SIG-M5 treated with dmso at 0.1 percent for 504 hours (cell line): ENCODE data around the gene STPG3.
A peak's percentile ranks its signal among the peaks of the same experiment; 100 is the strongest.

Experiments used
- DNase-seq: peaks from one replicate; lab custom pipeline; 2025; ENCODE audit not compliant: unreplicated experiment; lab: John Stamatoyannopoulos, UW

Gene STPG3

DNA sequence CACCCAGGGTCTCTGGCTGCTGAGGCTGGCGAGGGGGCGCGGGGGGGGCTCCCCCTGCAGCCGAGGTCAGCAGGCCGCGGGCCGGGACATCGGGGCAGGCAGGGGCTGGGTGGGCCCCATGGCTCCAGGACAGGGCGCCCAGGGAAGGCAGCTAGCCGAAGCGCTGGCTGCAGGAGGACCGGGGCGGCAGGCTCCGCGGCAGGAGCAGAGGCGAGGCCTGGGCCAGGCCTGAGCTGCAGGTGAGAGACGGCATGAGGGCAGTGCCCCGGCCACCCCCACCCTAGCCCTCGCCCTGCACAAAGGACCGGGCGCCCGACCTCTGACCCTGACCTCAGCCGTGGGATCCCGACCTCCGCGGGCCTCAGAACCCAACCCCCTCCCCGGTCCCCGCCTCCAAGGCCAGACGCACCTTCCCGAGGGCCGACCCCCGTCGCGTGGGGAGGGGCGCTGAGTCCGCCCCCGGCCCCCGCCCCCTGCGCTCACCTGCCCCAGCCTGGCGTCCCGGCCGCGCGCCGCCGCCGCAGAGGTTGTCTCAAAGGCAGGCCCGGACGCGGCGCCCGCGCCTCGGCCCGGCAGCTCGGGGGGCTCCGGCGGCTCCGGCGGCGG is 29.5 kb upstream of the STPG3 start:
- DNase-seq, result no peak

DNA sequence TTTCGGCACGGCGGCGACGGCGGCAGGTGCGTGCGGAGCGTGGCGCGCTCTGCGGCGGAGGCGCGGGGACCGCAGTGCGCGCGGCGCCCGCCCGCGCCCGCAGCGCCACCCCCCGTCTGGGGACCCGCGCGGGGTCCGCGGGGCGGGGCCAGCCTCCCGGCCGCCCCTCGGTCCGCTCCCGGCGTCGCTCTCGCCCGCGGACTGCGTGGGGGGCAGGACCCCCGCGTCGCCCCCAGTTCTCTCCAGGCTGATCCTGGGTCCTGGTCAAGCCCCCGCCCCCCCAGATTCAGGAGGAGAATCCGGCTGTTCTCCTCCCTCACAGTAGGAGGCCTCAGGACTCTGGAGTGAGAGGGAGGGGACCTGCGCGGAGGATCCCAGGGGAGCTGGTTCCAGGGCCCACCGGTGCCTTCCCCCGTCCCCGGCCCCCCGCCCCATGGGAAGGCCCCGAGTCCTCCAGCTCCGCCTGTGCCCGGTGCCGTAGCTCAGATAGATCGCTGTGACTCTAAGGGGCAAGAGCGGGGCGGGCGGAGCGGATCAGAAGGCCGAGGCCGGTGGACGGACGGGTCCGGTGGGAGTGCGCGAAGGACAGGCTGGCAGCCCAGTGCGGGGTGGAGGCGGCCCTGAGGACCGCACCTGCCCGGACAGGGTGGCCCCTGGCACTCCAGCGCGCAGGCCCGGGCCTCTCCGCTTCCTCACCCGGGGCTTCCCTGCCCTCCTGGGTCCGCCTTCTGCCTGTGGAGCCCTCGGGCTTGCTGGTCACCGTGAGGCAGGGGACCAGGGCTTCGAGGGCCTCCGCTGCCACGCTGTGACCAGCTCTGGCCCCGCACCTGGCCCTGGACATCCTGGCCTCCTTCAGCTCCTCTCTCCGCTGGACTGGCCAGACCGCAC is 28.7 kb upstream of the STPG3 start, which contains the start of gene RNF208:
Gene RNF208, minus strand, starts transcription at position 51 of the 888 bp plus-strand sequence. CDS start 1,028 bp downstream, outside the sequence.
- DNase-seq, result no peak

- DNase-seq, result peak; percentile 95
Measured at GRCh38 chr9:137223078-137223970, 27.8 kb upstream of the STPG3 start.

GRCh38 chr9:137224830-137225694 is 26.0 kb upstream of the STPG3 start, which contains the start of gene CYSRT1:
TSS of gene CYSRT1 (plus strand) at chr9:137225174. CDS start at chr9:137225622, 448 bp downstream.
- DNase-seq, result no peak

DNA sequence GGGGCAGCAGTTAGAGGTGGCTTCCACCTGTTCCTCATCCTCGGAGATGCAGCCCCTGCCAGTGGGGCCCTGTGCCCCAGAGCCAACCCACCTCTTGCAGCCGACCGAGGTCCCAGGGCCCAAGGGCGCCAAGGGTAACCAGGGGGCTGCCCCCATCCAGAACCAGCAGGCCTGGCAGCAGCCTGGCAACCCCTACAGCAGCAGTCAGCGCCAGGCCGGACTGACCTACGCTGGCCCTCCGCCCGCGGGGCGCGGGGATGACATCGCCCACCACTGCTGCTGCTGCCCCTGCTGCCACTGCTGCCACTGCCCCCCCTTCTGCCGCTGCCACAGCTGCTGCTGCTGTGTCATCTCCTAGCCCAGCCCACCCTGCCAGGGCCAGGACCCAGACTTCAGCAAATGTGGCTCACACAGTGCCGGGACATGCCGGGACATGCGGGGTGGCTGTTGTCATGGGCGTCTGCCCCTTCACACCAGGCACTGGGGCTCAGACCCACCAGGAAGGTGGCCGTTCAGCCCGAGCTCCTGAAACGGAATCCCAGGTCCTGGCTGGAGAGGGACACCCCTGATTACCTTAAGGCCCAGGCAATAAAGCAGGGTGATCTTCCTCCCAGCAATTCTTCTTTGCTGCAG is 25.3 kb upstream of the STPG3 start:
- DNase-seq, result no peak

- DNase-seq, result peak; percentile 38
Measured at GRCh38 chr9:137226338-137227053, 24.6 kb upstream of the STPG3 start.

DNA sequence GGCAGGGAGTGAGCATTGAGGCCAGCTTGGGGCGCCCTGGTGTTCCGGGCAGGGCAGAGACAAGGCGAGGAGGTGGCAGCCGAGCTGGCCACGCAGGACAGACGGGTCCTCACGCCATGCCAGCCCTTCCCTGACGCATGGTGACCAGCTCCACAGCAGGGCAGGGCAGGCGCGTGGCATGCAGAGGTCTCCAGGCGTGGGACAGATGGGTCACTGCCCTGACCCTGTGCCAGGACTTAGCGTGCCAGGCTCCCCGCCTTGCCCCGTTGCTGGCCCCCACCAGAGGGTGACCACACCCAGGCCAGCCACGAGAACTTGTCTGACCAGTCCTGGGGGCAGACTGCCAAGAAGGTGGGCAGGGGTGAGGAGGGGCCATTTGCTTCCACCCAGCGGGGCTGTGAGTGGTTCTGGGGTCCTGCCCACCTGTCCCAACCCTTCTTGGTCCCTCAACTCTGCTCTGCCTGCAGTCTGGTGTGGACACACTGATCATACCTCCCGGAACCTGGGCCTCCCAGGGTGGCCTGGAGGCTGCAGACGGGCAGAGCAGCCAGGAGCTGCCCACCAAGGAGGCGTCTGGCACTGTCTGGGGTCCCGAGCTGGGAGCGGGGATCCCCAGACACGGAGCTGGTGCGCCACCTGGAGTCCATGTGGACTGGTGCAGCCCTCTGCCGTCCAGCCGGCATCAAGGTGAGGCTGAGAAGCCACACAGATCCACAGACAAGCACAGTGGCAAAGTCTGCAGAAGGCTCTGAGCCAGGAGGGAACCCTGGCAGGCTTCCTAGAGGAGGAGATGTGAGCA is 23.8 kb upstream of the STPG3 start, which contains the start of gene RNF224:
Gene RNF224, plus strand, starts transcription at position 449 of the 799 bp plus-strand sequence. CDS start 834 bp downstream, outside the sequence.
- peak; percentile 71 for DNase-seq

DNA sequence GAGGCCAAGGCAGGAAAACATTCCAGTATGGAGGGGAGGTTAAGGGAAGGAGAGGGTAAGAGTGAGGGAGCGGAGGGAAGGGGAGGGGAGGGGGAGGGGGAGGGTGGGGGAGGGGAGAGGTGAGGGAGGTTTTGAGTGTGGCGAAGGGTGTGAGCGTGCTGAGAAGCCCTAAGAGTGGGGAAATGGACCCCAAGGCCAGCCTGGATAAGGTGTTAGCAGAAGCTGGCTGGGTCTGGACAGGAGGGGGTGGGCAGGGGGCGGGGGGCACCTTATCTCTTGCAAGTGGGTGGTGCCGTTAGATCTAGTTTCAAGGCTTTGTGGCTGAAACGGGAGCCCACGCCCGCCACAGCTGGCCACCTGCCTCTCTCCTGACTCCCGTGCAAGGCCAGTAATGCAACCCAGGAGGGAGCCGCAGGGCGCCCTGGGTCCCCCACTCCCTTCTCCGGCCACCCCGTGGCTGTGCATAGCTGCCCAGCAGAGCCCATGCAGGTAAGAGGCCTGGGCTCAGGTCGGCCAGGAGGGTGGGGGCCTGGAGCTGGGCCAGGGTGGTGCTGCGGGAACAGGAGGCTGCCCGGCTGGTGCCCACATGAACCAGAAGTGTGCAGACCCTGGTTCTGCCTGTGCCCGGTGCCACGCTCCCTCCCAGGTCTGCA is 23.1 kb upstream of the STPG3 start:
- DNase-seq, result no peak

GRCh38 chr9:137228506-137228967 is 22.5 kb upstream of the STPG3 start:
- no peak for DNase-seq

DNA sequence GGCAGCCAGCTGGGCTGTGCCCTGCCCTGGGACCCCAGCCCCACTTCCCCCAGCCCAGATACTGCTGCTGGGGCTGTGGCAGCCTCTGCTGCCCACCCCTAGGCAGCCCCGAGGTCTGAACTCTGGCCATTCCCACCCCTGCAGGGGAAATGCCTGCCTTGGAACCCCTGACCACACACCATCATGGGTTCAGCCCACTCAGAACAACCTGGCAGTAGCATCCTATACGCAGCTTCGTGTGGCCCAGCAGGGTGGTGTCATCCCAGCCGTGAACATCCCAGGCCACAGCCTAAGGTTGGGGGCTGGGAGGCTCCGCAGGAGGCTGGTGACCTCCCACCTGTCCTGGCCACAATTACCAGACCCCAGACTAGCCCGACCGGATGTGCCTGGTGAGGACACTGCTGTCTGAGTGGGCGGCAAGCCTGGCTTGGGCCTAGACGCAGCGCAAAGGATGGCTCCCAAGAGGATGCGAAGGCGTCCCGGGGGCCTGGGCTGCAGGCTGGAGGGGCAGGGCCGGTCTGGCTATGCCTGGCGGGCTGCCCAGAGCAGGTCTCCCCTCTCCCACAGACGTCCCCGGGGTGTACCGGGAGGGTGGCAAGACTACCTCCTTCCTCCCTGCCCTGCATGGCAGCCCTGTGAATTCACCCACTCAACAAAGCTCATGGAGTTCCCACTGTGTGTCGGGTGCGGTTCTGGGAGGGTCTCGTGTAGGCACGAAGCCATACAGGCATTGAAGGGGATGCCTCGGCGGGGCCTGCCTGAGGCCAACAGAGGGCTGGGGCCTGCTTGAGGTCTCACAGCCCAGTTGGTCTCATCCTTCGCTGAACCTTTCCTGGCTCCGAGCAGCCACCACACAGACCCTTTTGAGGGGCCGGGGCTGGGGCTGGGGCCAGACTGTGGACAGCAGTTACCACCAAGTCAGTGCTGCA is 21.9 kb upstream of the STPG3 start:
- no peak for DNase-seq

DNA sequence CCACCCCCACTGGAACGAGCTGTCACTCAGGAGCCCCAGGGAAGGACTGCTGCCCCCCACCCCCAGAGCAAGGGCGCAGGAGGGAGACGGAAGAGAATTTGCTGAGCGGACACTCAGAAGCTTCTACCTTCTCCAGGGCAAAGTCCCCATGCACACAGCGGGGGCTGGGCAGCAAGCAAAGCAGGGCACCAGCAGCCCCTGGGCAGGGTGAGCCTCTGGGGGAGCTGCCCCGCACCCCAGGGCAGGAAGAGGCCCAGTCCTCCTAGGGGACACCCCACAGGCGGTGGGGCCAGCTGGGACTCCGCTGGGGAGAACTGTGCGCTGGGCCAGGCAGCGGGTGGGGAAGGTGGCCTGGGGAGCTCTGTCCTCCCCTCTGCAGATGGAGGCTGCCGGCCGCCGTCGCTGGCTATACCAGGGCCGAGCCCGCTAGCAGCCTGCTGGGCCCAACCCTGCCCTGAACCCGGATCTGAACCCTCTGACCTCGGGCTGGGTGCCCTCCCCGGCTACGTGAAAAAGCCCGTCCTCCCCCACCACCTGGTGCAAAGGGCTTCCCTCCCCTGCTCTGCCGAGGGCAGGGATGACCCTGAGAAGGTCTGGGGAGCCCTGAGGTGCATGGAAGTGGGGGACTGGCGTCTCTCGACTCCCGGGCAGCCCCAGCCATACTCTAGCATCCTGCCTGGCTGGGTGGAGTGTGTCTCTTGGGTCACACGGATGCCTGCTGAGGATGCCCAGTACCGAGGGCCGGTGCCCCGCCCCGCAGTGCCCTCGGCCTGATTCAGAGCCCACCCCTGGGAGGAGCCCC is 21.0 kb upstream of the STPG3 start:
- no peak for DNase-seq

- no peak for DNase-seq
Measured at GRCh38 chr9:137230705-137231371, 20.2 kb upstream of the STPG3 start, which contains the start of gene SLC34A3. TSS of gene SLC34A3 (plus strand) at chr9:137230901. CDS start at chr9:137231703, 802 bp downstream.

GRCh38 chr9:137231372-137232039 is 19.6 kb upstream of the STPG3 start:
- no peak for DNase-seq

DNA sequence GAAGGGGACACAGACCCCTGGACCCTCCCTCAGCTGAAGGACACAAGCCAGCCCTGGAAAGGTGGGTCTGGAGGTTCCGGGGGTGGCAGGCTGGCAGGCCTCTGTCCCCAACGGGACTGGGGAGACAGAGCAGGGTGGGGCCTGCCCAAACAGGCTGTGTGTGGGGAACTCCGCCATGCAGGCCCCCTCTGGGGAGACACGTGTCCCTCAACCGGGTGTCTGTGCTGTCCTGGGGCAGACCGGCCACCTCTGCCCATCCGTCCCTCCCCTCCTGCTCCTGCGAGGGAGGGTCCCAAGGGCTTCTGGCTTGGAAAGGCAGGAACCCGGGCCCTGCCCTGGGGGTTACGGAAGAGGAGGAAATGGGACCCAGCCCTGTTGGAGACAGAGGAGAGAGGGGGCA is 19.0 kb upstream of the STPG3 start:
- no peak for DNase-seq
